ENCODE measurements around the gene CCDC88A.
"Not testable (repeated sequence)": the region's sequence is repeated elsewhere in the genome, so short reads cannot be mapped to it uniquely, and the experiment has no call there.

Gene CCDC88A

DNA sequence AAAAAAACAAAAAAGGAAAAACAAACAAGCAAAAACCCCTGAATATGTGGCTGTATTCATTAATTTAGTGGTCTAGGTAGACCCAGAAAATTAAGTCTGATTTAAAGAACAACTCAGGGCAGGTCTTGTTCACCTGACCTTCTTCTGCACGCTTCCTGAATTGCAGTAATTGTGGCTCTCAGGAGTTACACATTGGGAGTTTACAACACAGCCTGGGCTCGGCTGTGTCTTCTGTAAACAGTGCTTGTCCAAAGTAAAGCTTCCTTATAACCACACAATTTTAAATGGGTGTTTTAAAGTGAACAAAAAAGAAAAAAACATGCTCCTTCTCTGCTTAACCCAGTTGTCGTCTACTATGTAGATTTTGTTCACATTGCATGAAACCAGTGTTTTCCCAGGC is 142.3 kb downstream of the CCDC88A start:
- Histone ChIP-seq H3K4me3 (replicated peaks; ENCODE audit: low read depth, low read length) (no peak overlapping the region), H3K36me3 (ENCODE audit: control insufficient read depth, insufficient read depth, low read length) (no peaks in the 10 kb centered on the region), H3K27me3 (replicated peaks; ENCODE audit: control insufficient read depth, insufficient read depth, low read length) (no peaks in the 10 kb centered on the region)
- no peak for DNase-seq (ENCODE audit: extremely low read depth, insufficient read length)
- TF ChIP-seq, protein P1, sequence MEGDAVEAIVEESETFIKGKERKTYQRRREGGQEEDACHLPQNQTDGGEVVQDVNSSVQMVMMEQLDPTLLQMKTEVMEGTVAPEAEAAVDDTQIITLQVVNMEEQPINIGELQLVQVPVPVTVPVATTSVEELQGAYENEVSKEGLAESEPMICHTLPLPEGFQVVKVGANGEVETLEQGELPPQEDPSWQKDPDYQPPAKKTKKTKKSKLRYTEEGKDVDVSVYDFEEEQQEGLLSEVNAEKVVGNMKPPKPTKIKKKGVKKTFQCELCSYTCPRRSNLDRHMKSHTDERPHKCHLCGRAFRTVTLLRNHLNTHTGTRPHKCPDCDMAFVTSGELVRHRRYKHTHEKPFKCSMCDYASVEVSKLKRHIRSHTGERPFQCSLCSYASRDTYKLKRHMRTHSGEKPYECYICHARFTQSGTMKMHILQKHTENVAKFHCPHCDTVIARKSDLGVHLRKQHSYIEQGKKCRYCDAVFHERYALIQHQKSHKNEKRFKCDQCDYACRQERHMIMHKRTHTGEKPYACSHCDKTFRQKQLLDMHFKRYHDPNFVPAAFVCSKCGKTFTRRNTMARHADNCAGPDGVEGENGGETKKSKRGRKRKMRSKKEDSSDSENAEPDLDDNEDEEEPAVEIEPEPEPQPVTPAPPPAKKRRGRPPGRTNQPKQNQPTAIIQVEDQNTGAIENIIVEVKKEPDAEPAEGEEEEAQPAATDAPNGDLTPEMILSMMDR (IDR thresholded peaks at IDR 0.05; ENCODE audit: insufficient read depth, low read length, poor library complexity, severe bottlenecking): no peak

DNA sequence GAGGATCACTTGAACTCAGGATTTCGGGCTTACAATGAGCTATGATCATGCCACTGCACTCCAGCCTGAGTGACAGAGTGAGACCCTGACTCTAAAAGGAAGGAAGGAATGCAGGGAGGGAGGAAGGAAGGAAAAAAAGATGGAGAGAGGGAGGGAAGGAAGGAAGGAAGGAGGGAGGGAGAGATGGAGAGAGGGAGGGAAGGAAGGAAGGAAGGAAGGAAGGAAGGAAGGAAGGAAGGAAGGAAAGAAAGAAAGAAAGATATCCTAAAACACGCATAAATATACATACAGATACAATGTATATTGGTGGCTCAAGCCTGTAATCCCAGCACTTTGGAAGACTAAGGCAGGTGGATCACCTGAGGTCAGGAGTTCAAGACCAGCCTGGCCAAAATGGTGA is 145.3 kb downstream of the CCDC88A start:
- not testable (repeated sequence) for DNase-seq (ENCODE audit: extremely low read depth, insufficient read length); H3K36me3 ChIP-seq (ENCODE audit: control insufficient read depth, insufficient read depth, low read length); H3K27me3 ChIP-seq (replicated peaks; ENCODE audit: control insufficient read depth, insufficient read depth, low read length); H3K4me3 ChIP-seq (replicated peaks; ENCODE audit: low read depth, low read length)

DNA sequence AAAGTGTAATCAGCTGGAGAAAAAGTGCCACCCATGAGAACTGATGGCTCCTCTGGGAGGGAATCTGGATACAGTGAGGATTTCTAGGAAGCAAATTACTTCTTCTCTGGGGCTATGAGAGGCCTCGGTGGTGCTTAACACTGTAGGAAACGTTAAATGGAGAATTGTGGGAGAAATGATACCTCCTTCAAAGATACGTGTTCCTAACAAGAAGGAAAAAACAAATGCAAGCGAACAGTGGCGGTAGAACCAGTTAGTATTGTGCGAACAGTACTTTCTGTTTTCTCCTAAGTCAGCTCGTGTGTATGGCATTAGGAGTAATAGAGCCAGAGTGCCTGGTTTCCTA is 150.0 kb downstream of the CCDC88A start:
- H3K27me3 ChIP-seq (replicated peaks; ENCODE audit: control insufficient read depth, insufficient read depth, low read length): no peaks in the 10 kb centered on the region
- H3K4me3 ChIP-seq (replicated peaks; ENCODE audit: low read depth, low read length): peak overlapping the region; percentile 81
- TF ChIP-seq, protein P1 (IDR thresholded peaks at IDR 0.05; ENCODE audit: insufficient read depth, low read length, poor library complexity, severe bottlenecking): no peak
- H3K36me3 ChIP-seq (ENCODE audit: control insufficient read depth, insufficient read depth, low read length): no peaks in the 10 kb centered on the region; the same call in 1 of the 2 replicates
- no peak for DNase-seq (ENCODE audit: extremely low read depth, insufficient read length)

DNA sequence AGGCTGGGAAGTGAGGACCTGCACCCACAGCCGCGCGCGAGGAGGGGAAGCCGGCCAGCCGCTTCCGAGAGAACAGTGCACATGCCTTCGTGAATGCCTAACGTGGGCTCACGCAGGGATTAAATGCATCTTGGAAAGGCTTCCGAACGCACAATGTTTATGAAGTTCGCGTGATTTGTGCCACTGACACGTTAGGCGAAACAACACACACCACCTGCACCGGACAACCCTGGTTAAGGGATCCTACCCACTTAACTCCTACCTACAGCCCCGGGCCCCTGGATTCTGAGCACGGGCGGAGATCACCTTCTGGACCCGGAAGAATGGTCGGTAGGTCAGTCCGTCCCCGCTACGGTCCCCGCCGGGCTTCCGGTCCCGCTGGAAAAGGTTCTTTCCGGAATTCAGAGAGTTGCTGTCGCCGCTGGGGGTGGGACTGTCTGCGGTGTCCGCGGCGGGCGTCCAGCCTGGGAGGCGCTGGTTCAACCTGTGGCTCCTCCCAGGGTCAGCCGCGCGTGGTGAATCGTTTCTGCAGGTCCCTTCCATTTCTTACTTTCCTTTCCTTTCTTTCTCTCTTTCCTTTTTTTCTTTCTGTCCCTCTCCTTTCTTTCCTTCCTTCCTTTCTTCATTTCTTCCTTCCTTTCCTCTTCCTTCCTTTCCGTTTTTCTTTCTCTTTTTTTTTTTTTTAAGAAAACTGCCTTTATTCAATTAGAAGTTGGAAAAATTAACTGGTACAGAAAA is 150.6 kb downstream of the CCDC88A start, which contains the start of gene MTIF2:
Gene MTIF2 (minus strand): TSS at position 325 of the 738 bp plus-strand sequence. CDS start 5,373 bp downstream, outside the sequence.
- Histone ChIP-seq H3K36me3 (ENCODE audit: control insufficient read depth, insufficient read depth, low read length) (peaks cover 4% of the 10 kb centered on the region), H3K4me3 (replicated peaks; ENCODE audit: low read depth, low read length) (peak within 1 kb of the TSS; percentile 81), H3K27me3 (replicated peaks; ENCODE audit: control insufficient read depth, insufficient read depth, low read length) (no peaks in the 10 kb centered on the region)
- TF ChIP-seq, protein P1 (IDR thresholded peaks at IDR 0.05; ENCODE audit: insufficient read depth, low read length, poor library complexity, severe bottlenecking): no peak
- peak; percentile 95 for DNase-seq (ENCODE audit: extremely low read depth, insufficient read length)

DNA sequence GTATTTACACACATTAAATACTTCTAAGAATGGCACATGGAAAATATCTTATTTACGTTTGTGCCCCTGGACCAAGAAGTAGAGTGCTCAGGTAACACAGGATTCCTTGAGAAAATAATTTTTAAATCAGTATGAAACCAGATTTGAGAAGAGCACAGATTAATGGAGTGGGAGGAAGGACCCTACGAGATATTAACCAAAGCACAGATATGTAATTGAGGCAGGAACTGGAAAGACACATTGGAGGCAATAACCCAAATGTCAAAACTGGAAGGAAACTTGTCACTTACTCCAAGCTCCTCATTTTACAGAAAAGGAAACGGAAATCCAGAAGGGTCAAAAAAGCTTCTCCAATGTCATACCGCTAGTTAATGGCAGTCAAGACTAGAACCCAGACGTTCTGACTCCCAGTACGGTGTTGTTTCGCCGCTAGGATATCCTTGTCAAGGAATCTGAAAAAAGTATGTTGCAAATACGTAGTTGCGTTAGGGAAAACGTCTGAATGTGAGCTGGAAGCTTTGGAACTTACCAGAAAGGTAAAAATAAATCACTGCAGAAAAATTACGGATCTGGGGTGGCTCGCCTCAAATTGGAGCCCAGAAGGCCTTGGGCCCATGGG is 151.3 kb downstream of the CCDC88A start:
- DNase-seq (ENCODE audit: extremely low read depth, insufficient read length): no peak
- Histone ChIP-seq H3K27me3 (replicated peaks; ENCODE audit: control insufficient read depth, insufficient read depth, low read length) (no peaks in the 10 kb centered on the region), H3K36me3 (ENCODE audit: control insufficient read depth, insufficient read depth, low read length) (peaks cover 5% of the 10 kb centered on the region), H3K4me3 (replicated peaks; ENCODE audit: low read depth, low read length) (peak overlapping the region; percentile 81)
- TF ChIP-seq, protein P1 (IDR thresholded peaks at IDR 0.05; ENCODE audit: insufficient read depth, low read length, poor library complexity, severe bottlenecking): no peak

DNA sequence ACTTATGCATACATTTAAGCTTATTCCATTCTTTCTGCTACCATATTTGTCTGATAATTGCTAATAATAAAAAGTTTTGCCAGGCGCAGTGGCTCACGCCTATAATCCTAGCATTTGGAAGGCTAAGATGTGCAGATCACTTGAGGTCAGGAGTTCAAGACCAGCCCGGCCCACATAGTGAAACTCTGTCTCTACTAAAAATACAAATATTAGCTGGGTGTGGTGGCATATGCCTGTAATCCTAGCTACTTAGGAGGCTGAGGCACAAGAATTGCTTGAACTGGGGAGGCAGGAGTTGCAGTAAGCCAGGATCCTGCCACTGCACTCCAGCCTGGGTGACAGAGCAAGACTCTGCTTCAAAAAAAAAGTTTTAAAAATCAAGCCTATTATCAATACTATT is 160.1 kb downstream of the CCDC88A start:
- not testable (repeated sequence) for H3K4me3 ChIP-seq (replicated peaks; ENCODE audit: low read depth, low read length); DNase-seq (ENCODE audit: extremely low read depth, insufficient read length); H3K27me3 ChIP-seq (replicated peaks; ENCODE audit: control insufficient read depth, insufficient read depth, low read length)
- H3K36me3 ChIP-seq (ENCODE audit: control insufficient read depth, insufficient read depth, low read length): peaks cover 12% of the 10 kb centered on the region
